Measurements from ENCODE around the gene B4GALNT3. TPM values are rescaled to one million over a fixed set of nuclear protein-coding genes. Genes with fewer than 3 reads are reported as not detected.
A peak's percentile ranks its signal among the peaks of the same experiment; 100 is the strongest.

Gene B4GALNT3
- polyA plus RNA-seq, 2 of the 4 experiments (the other 2 are of a cell fraction), result 0.43 to 0.53 TPM

DNA sequence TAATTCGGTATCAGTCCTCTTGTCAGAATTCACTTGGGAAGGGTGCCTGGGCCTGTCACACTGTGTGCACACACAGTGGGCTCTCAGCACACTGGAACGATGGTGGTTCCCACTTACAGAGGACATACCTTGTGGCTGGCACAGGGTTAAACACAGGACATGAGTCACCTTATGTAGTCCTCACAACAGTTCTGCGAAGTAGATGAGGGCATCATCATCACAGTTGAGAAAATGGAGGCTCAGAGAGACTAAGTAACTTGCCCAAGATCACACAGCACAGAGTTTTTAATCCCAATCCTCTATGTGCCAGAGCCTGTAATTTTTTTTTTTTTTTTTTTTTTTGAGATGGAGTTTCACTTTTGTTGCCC is 112.8 kb downstream of the B4GALNT3 start:
- FAIRE-seq, result no peak
- ChIA-PET POLR2A (interaction anchor here (0.8 to 3.3 kb wide), 3 partner anchors 70 to 239 kb away, joined by 4 to 77 read pairs (median 15); partner anchors contain the start of gene WNK1), CTCF (interaction anchor here (0.8 to 13.7 kb wide), 6 partner anchors 26 to 520 kb away, joined by 3 to 292 read pairs (median 26); partner anchors contain the start of genes RAD52 and WNK1)
- DNase-seq (ENCODE audit: low read depth in 1 of 2, low spot score in 1 of 2), result peak in 1 of 2 experiments; percentile 56
- Histone ChIP-seq H3K4me3 (peak overlapping the region; percentile 62; the same call in 2 of the 3 replicates), H3K27ac (peak overlapping the region; percentile 97 to 98), H3K9me3 (peaks cover 5% of the 10 kb centered on the region; the same call in 1 of the 3 replicates), H3K4me1 (peaks cover 49% of the 10 kb centered on the region), H3K4me2 (peak overlapping the region; percentile 85)
- no peak for ATAC-seq
- WGBS (ENCODE audit: missing lambda C conversion rate), result 44% methylated on average over 3 of the region's 3 CpGs
- TF ChIP-seq ZFP36 (IDR thresholded peaks at IDR 0.05; ENCODE audit: borderline replicate concordance, partially characterized antibody), result peak; percentile 87
- 0 out of 2 replicates have a peak, but pooled peaks have one; percentile 9 for TF ChIP-seq HEYL (CRISPR knock-in tag; IDR thresholded peaks at IDR 0.05)
- TF ChIP-seq, protein P1, sequence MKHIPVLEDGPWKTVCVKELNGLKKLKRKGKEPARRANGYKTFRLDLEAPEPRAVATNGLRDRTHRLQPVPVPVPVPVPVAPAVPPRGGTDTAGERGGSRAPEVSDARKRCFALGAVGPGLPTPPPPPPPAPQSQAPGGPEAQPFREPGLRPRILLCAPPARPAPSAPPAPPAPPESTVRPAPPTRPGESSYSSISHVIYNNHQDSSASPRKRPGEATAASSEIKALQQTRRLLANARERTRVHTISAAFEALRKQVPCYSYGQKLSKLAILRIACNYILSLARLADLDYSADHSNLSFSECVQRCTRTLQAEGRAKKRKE (CRISPR knock-in tag; IDR thresholded peaks at IDR 0.05; ENCODE audit: low read depth), result peak; percentile 28; the same call in 1 of the 2 replicates
- no peak for TF ChIP-seq CHD2 (IDR thresholded peaks at IDR 0.05; ENCODE audit: low read length, partially characterized antibody)
- peak; percentile 76; the same call in 1 of the 2 replicates for TF ChIP-seq CHD4 (IDR thresholded peaks at IDR 0.05; ENCODE audit: borderline replicate concordance)
- no peak for TF ChIP-seq FOSL2 (IDR thresholded peaks at IDR 0.05)
- TF ChIP-seq FOSL2 (CRISPR knock-in tag; IDR thresholded peaks at IDR 0.05), result peak; percentile 68
- no peak for TF ChIP-seq JUNB (IDR thresholded peaks at IDR 0.05)
- TF ChIP-seq KDM1A (IDR thresholded peaks at IDR 0.05; ENCODE audit: low read depth), result peak; percentile 55; the same call in 1 of the 2 replicates

DNA sequence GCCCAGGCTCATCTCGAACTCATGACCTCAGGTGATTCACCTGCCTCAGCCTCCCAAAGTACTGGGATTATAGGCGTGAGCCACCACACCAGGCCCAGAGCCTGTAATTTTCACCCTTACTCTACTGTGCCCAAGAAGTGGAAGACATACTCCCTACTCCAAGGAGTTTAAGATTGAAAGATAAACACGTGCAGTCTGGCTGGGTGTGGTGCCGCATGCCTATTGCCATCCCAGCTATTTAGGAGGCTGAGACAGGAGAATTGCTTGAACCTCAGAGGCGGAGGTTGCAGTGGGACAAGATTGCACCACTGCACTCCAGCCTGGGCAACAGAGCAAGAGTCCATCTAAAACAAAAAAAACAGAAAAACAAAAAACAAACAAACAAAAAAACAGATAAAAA is 113.5 kb downstream of the B4GALNT3 start:
- TF ChIP-seq FOXS1 (CRISPR knock-in tag; IDR thresholded peaks at IDR 0.05) (no peak), CHD4 (IDR thresholded peaks at IDR 0.05; ENCODE audit: borderline replicate concordance) (no peak), JUNB (IDR thresholded peaks at IDR 0.05) (no peak), KDM1A (IDR thresholded peaks at IDR 0.05; ENCODE audit: low read depth) (no peak), KDM5A (IDR thresholded peaks at IDR 0.05) (no peak), POLR2AphosphoS2 (conservative IDR thresholded peaks at IDR 0.05; ENCODE audit: low read length) (no peak), MAZ (IDR thresholded peaks at IDR 0.05; ENCODE audit: borderline replicate concordance, low read depth, low read length) (no peak)
- TF ChIP-seq, protein P2, sequence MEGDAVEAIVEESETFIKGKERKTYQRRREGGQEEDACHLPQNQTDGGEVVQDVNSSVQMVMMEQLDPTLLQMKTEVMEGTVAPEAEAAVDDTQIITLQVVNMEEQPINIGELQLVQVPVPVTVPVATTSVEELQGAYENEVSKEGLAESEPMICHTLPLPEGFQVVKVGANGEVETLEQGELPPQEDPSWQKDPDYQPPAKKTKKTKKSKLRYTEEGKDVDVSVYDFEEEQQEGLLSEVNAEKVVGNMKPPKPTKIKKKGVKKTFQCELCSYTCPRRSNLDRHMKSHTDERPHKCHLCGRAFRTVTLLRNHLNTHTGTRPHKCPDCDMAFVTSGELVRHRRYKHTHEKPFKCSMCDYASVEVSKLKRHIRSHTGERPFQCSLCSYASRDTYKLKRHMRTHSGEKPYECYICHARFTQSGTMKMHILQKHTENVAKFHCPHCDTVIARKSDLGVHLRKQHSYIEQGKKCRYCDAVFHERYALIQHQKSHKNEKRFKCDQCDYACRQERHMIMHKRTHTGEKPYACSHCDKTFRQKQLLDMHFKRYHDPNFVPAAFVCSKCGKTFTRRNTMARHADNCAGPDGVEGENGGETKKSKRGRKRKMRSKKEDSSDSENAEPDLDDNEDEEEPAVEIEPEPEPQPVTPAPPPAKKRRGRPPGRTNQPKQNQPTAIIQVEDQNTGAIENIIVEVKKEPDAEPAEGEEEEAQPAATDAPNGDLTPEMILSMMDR (IDR thresholded peaks at IDR 0.05), result no peak
- Histone ChIP-seq H3K9me3 (peaks cover 5% of the 10 kb centered on the region; the same call in 1 of the 3 replicates), H3K4me3 (no peak overlapping the region), H3K27ac (peak overlapping the region; percentile 97 to 98), H3K4me2 (no peak overlapping the region; the same call in 2 of the 3 replicates), H3K4me1 (peaks cover 53% of the 10 kb centered on the region)
- DNase-seq (ENCODE audit: low read depth in 1 of 2, low spot score in 1 of 2) (no peak), FAIRE-seq (no peak), ATAC-seq (no peak)
- CTCF ChIA-PET, result interaction anchor here (4.5 to 13.7 kb wide), 3 partner anchors 179 to 378 kb away, joined by 48 to 292 read pairs (median 72); partner anchors contain the start of genes RAD52 and WNK1
- POLR2A ChIA-PET, result no interaction called here
- 92% methylated on average over 5 of the region's 5 CpGs for WGBS (ENCODE audit: missing lambda C conversion rate)

DNA sequence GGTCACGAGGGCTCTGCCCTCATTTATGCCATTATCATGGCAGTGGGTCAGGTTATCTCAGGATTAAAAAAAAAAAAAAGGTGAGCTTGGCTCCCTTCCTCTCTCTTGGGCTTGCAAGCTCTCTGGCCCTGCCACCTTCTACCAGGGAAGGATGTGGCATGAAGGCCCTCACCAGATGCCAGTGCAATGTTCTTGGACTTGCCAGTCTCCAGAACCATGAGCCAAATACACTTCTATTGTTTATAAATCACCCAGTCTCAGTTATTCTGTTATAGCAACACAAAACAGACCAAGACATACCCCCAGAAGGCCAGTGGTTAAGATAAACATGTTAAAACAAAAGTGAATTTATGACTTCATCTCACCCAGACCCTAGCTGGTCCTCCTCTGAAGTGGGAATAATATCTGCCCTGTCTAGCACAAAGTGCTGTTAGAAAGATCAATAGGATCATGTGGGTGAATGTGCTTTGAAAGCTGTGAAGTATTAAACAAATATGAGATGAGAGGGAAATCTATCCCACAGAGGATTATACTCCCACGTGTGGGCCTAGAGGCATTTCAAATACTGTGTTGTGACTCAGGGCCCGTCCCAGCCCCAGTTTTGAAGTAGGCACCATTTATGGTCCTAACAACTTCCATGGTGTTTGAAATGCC is 114.9 kb downstream of the B4GALNT3 start:
- ATAC-seq, result no peak
- no peak overlapping the region for H3K4me3 ChIP-seq
- peaks cover 5% of the 10 kb centered on the region; the same call in 1 of the 3 replicates for H3K9me3 ChIP-seq
- ChIA-PET CTCF (interaction anchor here (0.6 to 13.7 kb wide), 14 partner anchors 11 to 375 kb away, joined by 3 to 292 read pairs (median 14); partner anchors contain the start of genes RAD52 and WNK1), POLR2A (interaction anchor here (4.0 kb wide), 1 partner anchor 177 kb away, joined by 43 read pairs; the partner anchor contains the start of gene WNK1)
- TF ChIP-seq EP300 (IDR thresholded peaks at IDR 0.05), result no peak
- TF ChIP-seq CHD4 (IDR thresholded peaks at IDR 0.05; ENCODE audit: borderline replicate concordance), result no peak
- TF ChIP-seq JUNB (IDR thresholded peaks at IDR 0.05), result no peak
- TF ChIP-seq, protein P3, sequence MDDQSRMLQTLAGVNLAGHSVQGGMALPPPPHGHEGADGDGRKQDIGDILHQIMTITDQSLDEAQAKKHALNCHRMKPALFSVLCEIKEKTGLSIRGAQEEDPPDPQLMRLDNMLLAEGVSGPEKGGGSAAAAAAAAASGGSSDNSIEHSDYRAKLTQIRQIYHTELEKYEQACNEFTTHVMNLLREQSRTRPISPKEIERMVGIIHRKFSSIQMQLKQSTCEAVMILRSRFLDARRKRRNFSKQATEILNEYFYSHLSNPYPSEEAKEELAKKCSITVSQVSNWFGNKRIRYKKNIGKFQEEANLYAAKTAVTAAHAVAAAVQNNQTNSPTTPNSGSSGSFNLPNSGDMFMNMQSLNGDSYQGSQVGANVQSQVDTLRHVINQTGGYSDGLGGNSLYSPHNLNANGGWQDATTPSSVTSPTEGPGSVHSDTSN (IDR thresholded peaks at IDR 0.05), result no peak
- TF ChIP-seq, protein P4, sequence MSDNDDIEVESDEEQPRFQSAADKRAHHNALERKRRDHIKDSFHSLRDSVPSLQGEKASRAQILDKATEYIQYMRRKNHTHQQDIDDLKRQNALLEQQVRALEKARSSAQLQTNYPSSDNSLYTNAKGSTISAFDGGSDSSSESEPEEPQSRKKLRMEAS (IDR thresholded peaks at IDR 0.05), result 0 out of 2 replicates have a peak, but pooled peaks have one; percentile 4
- no peak for TF ChIP-seq ZSCAN20 (CRISPR knock-in tag; IDR thresholded peaks at IDR 0.05)
- TF ChIP-seq POLR2AphosphoS2 (conservative IDR thresholded peaks at IDR 0.05; ENCODE audit: low read length), result no peak
- TF ChIP-seq HOXB13 (CRISPR knock-in tag; IDR thresholded peaks at IDR 0.05; ENCODE audit: low read depth), result no peak
- no peak overlapping the region for H3K4me2 ChIP-seq
- no peak for FAIRE-seq
- WGBS (ENCODE audit: missing lambda C conversion rate), result 77% methylated on average over 3 of the region's 3 CpGs
- no peak for DNase-seq (ENCODE audit: low read depth in 1 of 2, low spot score in 1 of 2)
- peak overlapping the region; percentile 82 to 97 for H3K27ac ChIP-seq
- H3K4me1 ChIP-seq, result peaks cover 62% of the 10 kb centered on the region
